SU-DHL-6 (cell line): ENCODE data around the gene NME3.

ENCODE experiments used
- H2AFZ ChIP-seq: fragments of 200-600 bp; sonication (generic); 2 replicates; pipeline ENCODE4 v1.6.1; 2014; ENCODE audit warnings: low read depth, mild to moderate bottlenecking, moderate library complexity, mixed read lengths, antibody characterized with exemption, low read length; ENCODE audit not compliant: severe bottlenecking
- H3F3A ChIP-seq: fragments of 200-600 bp; shearing (Covaris generic); 2 replicates; pipeline ENCODE4 v1.6.0; 2016; ENCODE audit warnings: antibody characterized with exemption, mild to moderate bottlenecking; ENCODE audit not compliant: insufficient read depth
- H3K27ac ChIP-seq: fragments of 200-600 bp; sonication (generic); 2 replicates; pipeline ENCODE4 v1.5.1; 2016; ENCODE audit warnings: low read depth, mild to moderate bottlenecking, low read length, moderate library complexity, mixed read lengths
- H3K27me3 ChIP-seq: fragments of 200-600 bp; sonication (generic), shearing (Covaris generic); 2 replicates; pipeline ENCODE4 v1.6.0; 2014; ENCODE audit warnings: mild to moderate bottlenecking, low read length
- H3K36me3 ChIP-seq: fragments of 200-600 bp; sonication (generic); 2 replicates; pipeline ENCODE4 v1.6.1; 2014; ENCODE audit warnings: mild to moderate bottlenecking, low read length, mixed read lengths
- H3K4me2 ChIP-seq: fragments of 300-600, 200-600 bp; shearing (Covaris generic), sonication (generic); 2 replicates; pipeline ENCODE4 v1.6.0; 2014; ENCODE audit warnings: low read length, low read depth, mild to moderate bottlenecking; ENCODE audit not compliant: poor library complexity, severe bottlenecking
- H3K4me3 ChIP-seq: fragments of 200-600 bp; sonication (generic); 2 replicates; pipeline ENCODE4 v1.5.1; 2014; ENCODE audit warnings: antibody characterized with exemption, low read length, mild to moderate bottlenecking, mixed read lengths; ENCODE audit not compliant: insufficient read depth, poor library complexity, severe bottlenecking
- H3K79me2 ChIP-seq: fragments of 200-600 bp; sonication (generic); 2 replicates; pipeline ENCODE4 v1.6.1; 2014; ENCODE audit warnings: mild to moderate bottlenecking, low read length, moderate library complexity; ENCODE audit not compliant: insufficient read depth
- H3K9ac ChIP-seq: fragments of 200-600 bp; sonication (generic); 2 replicates; pipeline ENCODE4 v1.7.0; 2014; ENCODE audit warnings: mild to moderate bottlenecking, low read length
- H3K9me2 ChIP-seq: fragments of 200-600 bp; sonication (generic); replicated peaks from 2 replicates; pipeline ENCODE4 v1.6.1; 2014; ENCODE audit warnings: low read length; ENCODE audit not compliant: insufficient read depth
- H3K9me3 ChIP-seq: fragments of 200-600 bp; sonication (generic); 2 replicates; pipeline ENCODE4 v1.6.1; 2014; ENCODE audit warnings: low read length, mixed read lengths; ENCODE audit not compliant: insufficient read depth
- H4K20me1 ChIP-seq: fragments of 200-600 bp; sonication (generic); 2 replicates; pipeline ENCODE4 v1.6.1; 2014; ENCODE audit warnings: low read depth, mild to moderate bottlenecking, antibody characterized with exemption, low read length, moderate library complexity, mixed read lengths
- CTCF ChIP-seq: fragments of 200-600 bp; sonication (generic); IDR thresholded peaks from one replicate; pipeline ENCODE4 v1.5.1; 2017; ENCODE audit warnings: antibody characterized with exemption, mild to moderate bottlenecking, low read length, moderate library complexity; ENCODE audit not compliant: insufficient read depth, poor library complexity, severe bottlenecking
- EZH2phosphoT487 ChIP-seq: fragments of 200-600 bp; sonication (generic), shearing (Covaris generic); conservative IDR thresholded peaks from 2 replicates; pipeline ENCODE4 v1.6.1; 2018; ENCODE audit warnings: mild to moderate bottlenecking, antibody characterized with exemption, low read length, moderate library complexity, mixed read lengths

The NME3 gene

DNA sequence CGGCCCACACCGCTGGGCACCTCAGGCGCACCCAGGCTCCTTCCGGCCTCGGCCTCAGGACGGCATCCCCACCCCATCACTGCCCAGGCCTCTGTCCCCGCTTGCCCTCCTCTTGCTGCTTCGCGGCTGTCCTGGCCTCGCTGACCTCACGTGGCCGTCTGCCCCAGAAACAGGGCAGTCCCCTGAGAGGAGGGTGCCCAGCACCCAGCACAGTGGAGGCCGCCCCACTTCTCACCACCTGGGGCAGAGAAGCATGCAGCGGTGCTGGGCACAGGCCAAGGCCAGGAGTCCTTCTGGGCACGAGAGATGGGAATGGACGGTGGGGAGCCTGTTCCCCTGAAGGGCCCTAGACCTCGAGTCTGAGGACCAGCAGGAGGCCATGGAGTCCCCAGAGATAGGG, 46.4 kb upstream of the NME3 start:
- Histone ChIP-seq H3K9me3 (no peaks in the 10 kb centered on the region), H3K27ac (no peak overlapping the region), H3K9ac (no peak overlapping the region), H3K27me3 (no peaks in the 10 kb centered on the region), H3F3A (no peaks in the 10 kb centered on the region), H3K36me3 (no peaks in the 10 kb centered on the region), H3K4me2 (no peak overlapping the region), H2AFZ (no peak overlapping the region), H4K20me1 (no peaks in the 10 kb centered on the region), H3K9me2 (no peaks in the 10 kb centered on the region), H3K79me2 (no peaks in the 10 kb centered on the region), H3K4me3 (no peak overlapping the region)
- TF ChIP-seq EZH2phosphoT487 (no peak), CTCF (no peak)

- H3K36me3 ChIP-seq: no peaks in the 10 kb centered on the region
These were observed 45.9 kb upstream of the NME3 start for GRCh38 chr16:1817276-1817589.

GRCh38 chr16:1816396-1817275, 45.3 kb upstream of the NME3 start:
- Histone ChIP-seq H3K4me3 (no peak overlapping the region), H4K20me1 (no peaks in the 10 kb centered on the region), H3K79me2 (no peaks in the 10 kb centered on the region), H3K27me3 (no peaks in the 10 kb centered on the region), H2AFZ (no peak overlapping the region), H3K27ac (no peak overlapping the region), H3K36me3 (no peaks in the 10 kb centered on the region), H3K9me3 (no peaks in the 10 kb centered on the region), H3K4me2 (no peak overlapping the region), H3K9ac (no peak overlapping the region), H3K9me2 (no peaks in the 10 kb centered on the region), H3F3A (no peaks in the 10 kb centered on the region)
- no peak for TF ChIP-seq CTCF
- no peak for TF ChIP-seq EZH2phosphoT487

More at GRCh38 chr16:1817276-1817589, 45.9 kb upstream of the NME3 start:
- H3K27ac ChIP-seq: no peak overlapping the region
- no peak overlapping the region for H2AFZ ChIP-seq
- no peaks in the 10 kb centered on the region for H3K9me2 ChIP-seq
- H3K4me2 ChIP-seq: no peak overlapping the region
- H3K4me3 ChIP-seq: no peak overlapping the region
- H3K79me2 ChIP-seq: no peaks in the 10 kb centered on the region
- no peak for TF ChIP-seq CTCF
- TF ChIP-seq EZH2phosphoT487: no peak
- no peaks in the 10 kb centered on the region for H4K20me1 ChIP-seq
- no peaks in the 10 kb centered on the region for H3F3A ChIP-seq
- H3K27me3 ChIP-seq: no peaks in the 10 kb centered on the region
- H3K9ac ChIP-seq: no peak overlapping the region
- no peaks in the 10 kb centered on the region for H3K9me3 ChIP-seq
